Left ventricle myocardium inferior (tissue), 1 donor: ENCODE measurements around the gene VEGFA. TPM values are rescaled to one million over a fixed set of nuclear protein-coding genes. Genes with fewer than 3 reads are reported as not detected.
A peak's percentile ranks its signal among the peaks of the same experiment; 100 is the strongest.

Experiments used
- DNase-seq: peaks from one replicate; pipeline ENCODE4 v3.0.0-alpha.2; 2020
- H3K27ac ChIP-seq: fragments of 200-600 bp; replicated peaks from 2 replicates; pipeline ENCODE4 v1.8.0; 2021
- H3K27me3 ChIP-seq: fragments of 200-600 bp; 2 replicates; pipeline ENCODE4 v1.8.0; 2021; ENCODE audit warnings: low read depth
- H3K36me3 ChIP-seq: fragments of 200-600 bp; 2 replicates; pipeline ENCODE4 v1.8.0; 2021
- H3K4me1 ChIP-seq: fragments of 200-600 bp; 2 replicates; pipeline ENCODE4 v1.8.0; 2021
- H3K4me3 ChIP-seq: fragments of 200-600 bp; 2 replicates; pipeline ENCODE4 v1.8.0; 2021; ENCODE audit warnings: mild to moderate bottlenecking, moderate library complexity
- H3K9me3 ChIP-seq: fragments of 200-600 bp; replicated peaks from 2 replicates; pipeline ENCODE4 v1.8.0; 2021
- CTCF ChIP-seq: fragments of 200-600 bp; IDR thresholded peaks from 2 replicates; pipeline ENCODE4 v1.8.0; 2021; ENCODE audit warnings: antibody characterized with exemption, mild to moderate bottlenecking, borderline replicate concordance
- intact Hi-C: fragments of 100-400 bp; cut with micrococcal nuclease; formaldehyde crosslinking; loops from one replicate; pipeline ENCODE4 v1.11.0; 2022
- total RNA-seq: library from RNA; stranded (reverse); fragmentation: NEBNext Ultra II Directional; extraction: Animal tissue kit (Norgen Biotek cat#: 25700); gene quantifications from one replicate; pipeline ENCODE4 v1.2.1, GENCODE V29; 2021
- donor health status: DM: no; HTN: yes; CAD: no; lungs with severe emphysema.

Gene VEGFA
- total RNA-seq, 1 donor from 2014 or later, result 359 TPM

DNA sequence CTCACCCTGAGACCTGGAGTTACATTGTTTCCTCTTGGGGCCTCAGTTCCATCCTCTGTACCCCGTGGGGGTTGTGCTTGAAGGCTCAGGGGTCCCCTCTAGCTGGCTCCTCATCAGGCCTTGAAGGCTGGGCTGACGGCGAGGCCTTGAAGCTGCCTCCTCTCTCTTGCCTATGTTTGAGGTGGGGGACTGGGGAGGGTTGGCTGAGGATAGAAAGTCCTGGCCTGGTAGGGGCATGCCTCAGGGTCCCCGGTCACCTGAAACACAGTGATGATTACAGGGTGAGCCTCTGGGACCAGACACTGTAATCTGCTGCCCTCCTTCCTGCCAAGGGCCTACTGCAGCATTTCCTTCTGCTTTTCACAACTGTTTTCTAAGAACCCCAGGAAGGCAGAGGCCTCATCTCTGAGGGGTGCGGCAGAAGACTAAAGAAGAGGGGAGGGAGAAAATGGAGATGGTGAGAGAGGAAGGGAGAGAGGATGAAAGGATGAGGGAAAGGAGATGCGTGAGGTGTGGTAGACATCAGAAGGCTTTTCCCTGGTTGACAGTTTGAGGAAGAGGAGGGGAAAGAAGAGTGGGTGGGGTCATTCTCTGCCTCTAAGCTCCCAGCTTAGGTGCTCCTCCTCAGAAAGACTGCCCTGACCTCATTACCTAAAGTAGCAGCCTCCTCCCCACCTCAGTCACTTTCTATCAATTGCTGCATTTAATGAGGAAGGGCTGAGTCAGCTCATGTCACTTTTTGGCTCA lies 29.7 kb downstream of the VEGFA start:
- peak overlapping the region; percentile 77 for H3K27ac ChIP-seq
- no peak for DNase-seq
- intact Hi-C loops, result no loop called here
- H3K27me3 ChIP-seq, result no peaks in the 10 kb centered on the region
- no peak overlapping the region for H3K4me3 ChIP-seq
- no peaks in the 10 kb centered on the region for H3K9me3 ChIP-seq
- TF ChIP-seq CTCF, result no peak
- no peaks in the 10 kb centered on the region for H3K36me3 ChIP-seq
- H3K4me1 ChIP-seq, result peaks cover 64% of the 10 kb centered on the region

DNA sequence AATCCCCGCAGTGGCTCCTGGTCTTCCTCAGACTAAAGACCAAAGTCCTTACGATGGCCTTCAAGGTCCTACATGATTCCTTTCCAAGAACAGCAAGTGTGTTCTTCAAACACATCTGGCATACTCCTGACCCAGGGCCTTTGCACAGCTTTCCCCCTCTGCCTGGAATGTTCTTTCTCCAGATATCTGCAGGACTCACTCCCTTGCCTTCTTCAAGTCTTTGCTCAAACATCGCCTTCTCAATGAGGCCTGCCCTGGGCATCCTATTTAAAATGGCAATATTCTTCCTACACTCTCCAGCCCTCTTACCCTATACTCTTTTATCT lies 30.2 kb downstream of the VEGFA start:
- no peaks in the 10 kb centered on the region for H3K9me3 ChIP-seq
- no peak for DNase-seq
- peaks cover 59% of the 10 kb centered on the region for H3K4me1 ChIP-seq
- no peak overlapping the region for H3K4me3 ChIP-seq
- peak overlapping the region; percentile 77 for H3K27ac ChIP-seq
- no peaks in the 10 kb centered on the region for H3K36me3 ChIP-seq
- no peak for TF ChIP-seq CTCF
- no peaks in the 10 kb centered on the region for H3K27me3 ChIP-seq
- intact Hi-C loops, result no loop called here

GRCh38 chr6:43800746-43801494 lies 30.9 kb downstream of the VEGFA start:
- Histone ChIP-seq H3K9me3 (no peaks in the 10 kb centered on the region), H3K27me3 (no peaks in the 10 kb centered on the region), H3K27ac (peak overlapping the region; percentile 77), H3K4me3 (no peak overlapping the region), H3K4me1 (peaks cover 52% of the 10 kb centered on the region), H3K36me3 (no peaks in the 10 kb centered on the region)
- intact Hi-C loops, result no loop called here
- no peak for DNase-seq
- no peak for TF ChIP-seq CTCF

DNA sequence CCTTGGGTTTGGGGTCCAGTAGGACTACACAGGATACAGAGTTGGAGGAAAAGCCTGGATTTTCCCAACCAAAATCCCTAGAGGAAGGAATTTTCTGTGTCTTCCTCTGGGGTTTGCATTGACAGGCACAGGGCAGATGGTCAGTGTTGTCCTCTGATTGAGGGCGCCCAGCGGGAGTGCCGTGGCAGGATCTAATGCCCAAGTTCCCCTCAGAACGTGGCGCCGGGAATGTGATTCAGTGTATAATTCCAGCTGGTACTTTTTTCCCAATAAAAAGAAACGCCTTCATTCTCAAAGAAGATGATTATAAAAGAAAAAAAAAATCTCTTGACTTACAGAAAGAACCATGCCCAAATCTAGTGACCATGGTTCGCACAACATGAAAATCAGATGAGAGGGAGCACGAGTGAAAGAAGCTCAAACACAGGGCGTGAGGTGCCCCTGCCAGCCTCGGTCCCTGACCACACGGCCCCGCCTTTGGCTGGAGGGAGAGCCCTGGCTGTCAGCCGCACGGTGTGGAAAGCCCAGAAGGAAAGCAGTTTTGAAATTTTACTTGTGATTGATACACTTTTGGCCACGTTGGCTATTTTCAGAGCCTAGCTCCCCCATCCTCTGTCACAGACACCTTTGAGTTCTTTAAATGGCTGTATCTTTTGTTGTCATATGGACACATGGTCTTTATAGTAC lies 31.6 kb downstream of the VEGFA start:
- no peaks in the 10 kb centered on the region for H3K9me3 ChIP-seq
- no peaks in the 10 kb centered on the region for H3K27me3 ChIP-seq
- H3K27ac ChIP-seq, result no peak overlapping the region
- TF ChIP-seq CTCF, result no peak
- DNase-seq, result no peak
- no peaks in the 10 kb centered on the region for H3K36me3 ChIP-seq
- intact Hi-C loops, result no loop called here
- peaks cover 45% of the 10 kb centered on the region for H3K4me1 ChIP-seq
- H3K4me3 ChIP-seq, result no peak overlapping the region

- DNase-seq, result peak; percentile 52
- intact Hi-C loops, result no loop called here
- no peaks in the 10 kb centered on the region for H3K9me3 ChIP-seq
- H3K36me3 ChIP-seq, result no peaks in the 10 kb centered on the region
- no peak for TF ChIP-seq CTCF
- H3K27ac ChIP-seq, result no peak overlapping the region
- H3K27me3 ChIP-seq, result no peaks in the 10 kb centered on the region
- peaks cover 33% of the 10 kb centered on the region for H3K4me1 ChIP-seq
- H3K4me3 ChIP-seq, result no peak overlapping the region
Measured at GRCh38 chr6:43803055-43803782, 33.2 kb downstream of the VEGFA start.
